GM21619 (cell line): ENCODE data around the gene CEMIP.

Experiments
- ATAC-seq: cut with Tn5 transposase; IDR thresholded peaks from one replicate; pipeline ENCODE4 v1.9.1; 2021; ENCODE audit not compliant: unreplicated experiment

Gene CEMIP

GRCh38 chr15:80846031-80846815 is 67.1 kb downstream of the CEMIP start:
- ATAC-seq, result no peak

DNA sequence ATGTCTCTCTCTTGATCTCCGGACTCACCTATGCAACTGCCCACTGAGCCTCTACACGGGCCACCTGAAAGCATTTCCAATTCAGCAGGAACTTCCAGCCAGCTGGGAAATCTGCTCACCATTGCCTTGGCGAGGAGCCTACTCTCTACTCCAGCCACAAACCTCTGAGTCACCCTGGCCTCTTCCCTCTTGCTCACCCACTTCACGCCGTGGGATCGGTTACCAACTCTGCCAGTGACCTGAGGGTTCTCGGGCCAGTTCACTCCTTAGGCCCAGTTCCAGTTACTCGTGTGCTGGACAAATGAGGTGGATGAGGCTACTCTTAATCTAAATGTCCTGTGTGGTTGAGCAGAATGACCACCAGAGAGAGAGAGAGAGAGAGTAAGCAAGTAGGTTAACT is 70.1 kb downstream of the CEMIP start:
- no peak for ATAC-seq

DNA sequence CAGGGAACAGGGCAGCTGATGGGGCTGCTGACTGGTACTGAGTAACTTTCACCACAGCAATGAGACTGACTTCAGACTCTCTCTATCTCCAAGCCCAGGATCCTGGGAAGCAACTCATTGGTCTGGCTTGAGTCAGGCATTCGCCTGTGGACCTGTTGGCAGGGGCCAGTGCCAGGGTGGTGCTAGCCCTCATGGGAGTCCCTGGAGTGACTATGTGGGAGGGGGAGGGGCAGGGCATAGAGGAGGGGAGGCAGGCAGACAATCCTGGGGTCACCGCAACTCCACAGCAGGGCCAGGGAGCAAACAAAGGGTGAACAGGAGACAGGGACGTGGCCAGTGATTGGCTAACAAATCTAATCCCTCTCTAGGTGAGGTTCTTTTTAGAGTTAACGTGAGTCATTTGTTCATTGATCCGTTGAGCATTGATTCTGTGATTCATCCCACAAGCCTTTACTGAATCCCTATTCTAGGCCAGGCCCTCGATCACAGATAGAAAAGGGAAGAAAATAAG is 71.8 kb downstream of the CEMIP start:
- no peak for ATAC-seq

- no peak for ATAC-seq
These were observed 73.5 kb downstream of the CEMIP start for GRCh38 chr15:80852676-80853075.

- ATAC-seq, result no peak
These were observed 74.9 kb downstream of the CEMIP start for GRCh38 chr15:80854104-80854503.

DNA sequence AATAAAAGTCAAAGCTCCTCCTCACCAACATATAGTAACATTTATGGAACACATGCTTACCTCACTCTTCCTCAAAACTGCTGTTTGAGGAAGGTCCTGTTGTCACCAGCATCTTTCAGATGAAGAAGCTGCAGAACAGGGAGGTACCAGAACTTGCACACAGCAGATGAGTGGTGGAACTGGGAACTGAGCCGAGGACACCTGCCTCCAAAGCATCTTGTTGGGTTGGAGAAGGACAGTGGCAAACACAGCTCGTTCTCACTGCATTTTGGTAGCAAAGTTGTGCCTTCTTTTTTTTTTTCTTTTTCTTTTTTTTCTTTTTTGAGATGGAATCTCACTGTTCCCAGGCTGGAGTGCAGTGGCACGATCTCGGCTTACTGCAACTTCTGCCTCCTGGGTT is 76.0 kb downstream of the CEMIP start:
- no peak for ATAC-seq

DNA sequence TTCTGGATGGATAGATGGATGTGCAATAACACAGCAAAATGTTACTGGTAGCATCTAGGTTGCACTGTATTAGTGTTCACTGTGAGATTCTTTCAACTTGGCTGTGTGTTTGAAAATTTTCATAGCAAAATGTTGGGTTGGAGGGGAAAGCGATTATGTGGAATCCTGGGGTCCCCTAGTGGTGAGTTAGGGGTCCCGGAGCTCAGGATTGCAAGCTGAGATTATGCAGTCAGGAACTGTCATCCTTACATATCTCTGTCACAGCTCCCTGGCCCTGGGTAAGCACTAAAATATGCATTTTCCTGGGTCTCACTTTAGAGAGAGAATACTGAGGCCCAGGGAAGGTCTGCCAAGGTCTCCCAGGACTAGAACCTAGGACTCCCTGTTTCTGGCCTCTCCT is 77.2 kb downstream of the CEMIP start:
- no peak for ATAC-seq

GRCh38 chr15:80856809-80857377 is 77.7 kb downstream of the CEMIP start:
- no peak for ATAC-seq

DNA sequence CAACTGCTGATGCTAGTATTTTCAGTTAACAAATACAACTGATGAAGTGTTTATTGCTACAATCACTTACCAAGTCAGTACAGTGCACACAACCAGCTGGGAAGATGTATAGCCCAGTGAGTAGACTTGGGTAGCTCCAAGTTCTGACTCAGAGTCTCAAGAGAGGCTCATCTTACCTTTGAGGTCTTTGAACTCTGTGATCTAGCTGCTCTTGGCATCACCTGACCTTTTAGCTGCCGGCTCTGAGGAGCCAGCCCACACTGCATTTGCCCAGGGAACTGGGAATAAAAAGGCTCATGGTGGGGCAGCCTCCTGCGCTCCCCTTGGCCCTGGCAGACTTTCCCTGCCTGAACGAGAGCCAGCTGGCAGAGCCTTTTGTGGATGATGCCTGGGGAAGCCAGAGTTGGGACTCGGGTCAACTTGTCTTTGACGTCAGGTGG is 82.6 kb downstream of the CEMIP start:
- no peak for ATAC-seq

GRCh38 chr15:80864666-80865065 is 85.5 kb downstream of the CEMIP start:
- ATAC-seq, result no peak

- ATAC-seq, result no peak
These were observed 87.8 kb downstream of the CEMIP start for GRCh38 chr15:80866936-80867335.

DNA sequence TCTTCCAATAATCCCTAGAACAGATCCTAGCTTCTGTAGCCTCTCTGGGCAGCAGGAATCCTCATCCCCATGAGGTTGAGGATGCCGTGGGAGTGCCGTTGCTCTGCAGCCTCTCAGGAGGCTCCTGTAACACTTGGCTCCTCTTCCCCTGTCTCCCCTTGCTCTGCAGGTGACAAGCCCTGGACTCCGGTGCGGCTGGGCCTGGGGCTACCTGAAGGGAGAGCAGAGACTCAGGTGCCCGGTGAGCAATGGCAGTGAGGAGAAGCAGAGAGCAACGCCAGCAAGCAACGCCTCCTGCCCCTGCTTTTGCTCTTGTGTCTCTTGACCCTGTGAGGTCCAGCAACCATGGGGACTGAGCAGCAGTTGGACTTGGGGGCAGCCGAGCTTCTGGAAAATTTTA is 91.2 kb downstream of the CEMIP start:
- no peak for ATAC-seq

DNA sequence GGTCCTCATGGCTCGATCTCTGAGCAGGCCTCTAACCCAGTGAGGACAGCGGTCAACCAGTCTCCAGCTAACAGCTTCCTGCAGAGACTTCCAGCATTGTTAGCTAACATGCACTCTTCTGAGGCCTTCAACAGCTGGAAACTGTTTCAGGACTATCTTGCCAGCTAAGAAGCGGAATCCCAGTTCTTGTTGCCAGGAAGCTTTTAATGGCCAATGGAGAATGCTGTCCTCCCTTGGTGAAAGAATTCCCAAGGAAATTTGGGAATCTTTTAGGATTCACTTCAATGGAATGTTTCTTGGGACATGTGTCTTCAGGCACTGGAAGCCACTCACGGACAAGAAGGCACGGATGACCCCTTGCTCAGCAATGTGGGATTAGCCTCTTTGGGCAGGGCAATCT is 91.7 kb downstream of the CEMIP start:
- no peak for ATAC-seq

DNA sequence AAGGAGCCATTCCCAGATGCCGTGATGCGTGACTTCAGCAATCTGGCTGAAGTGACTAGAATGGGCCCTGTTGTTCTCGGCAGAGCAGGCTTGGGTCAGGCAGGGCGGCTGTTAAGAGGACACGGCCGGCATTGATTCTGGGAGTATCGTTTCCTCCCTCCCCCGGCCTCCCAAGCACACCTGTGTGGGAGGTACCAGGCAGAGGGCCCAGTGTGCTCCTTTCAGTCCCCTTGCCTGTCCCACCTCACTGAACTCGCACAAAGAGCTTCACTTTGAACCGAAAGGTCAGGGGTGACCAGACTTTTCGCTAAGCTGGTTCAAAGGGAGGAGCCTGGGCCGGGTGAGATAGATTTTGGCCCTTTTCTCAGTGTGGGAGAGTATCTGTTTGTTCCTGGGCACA is 92.7 kb downstream of the CEMIP start:
- ATAC-seq, result no peak

GRCh38 chr15:80873366-80873952 is 94.3 kb downstream of the CEMIP start:
- ATAC-seq, result no peak

DNA sequence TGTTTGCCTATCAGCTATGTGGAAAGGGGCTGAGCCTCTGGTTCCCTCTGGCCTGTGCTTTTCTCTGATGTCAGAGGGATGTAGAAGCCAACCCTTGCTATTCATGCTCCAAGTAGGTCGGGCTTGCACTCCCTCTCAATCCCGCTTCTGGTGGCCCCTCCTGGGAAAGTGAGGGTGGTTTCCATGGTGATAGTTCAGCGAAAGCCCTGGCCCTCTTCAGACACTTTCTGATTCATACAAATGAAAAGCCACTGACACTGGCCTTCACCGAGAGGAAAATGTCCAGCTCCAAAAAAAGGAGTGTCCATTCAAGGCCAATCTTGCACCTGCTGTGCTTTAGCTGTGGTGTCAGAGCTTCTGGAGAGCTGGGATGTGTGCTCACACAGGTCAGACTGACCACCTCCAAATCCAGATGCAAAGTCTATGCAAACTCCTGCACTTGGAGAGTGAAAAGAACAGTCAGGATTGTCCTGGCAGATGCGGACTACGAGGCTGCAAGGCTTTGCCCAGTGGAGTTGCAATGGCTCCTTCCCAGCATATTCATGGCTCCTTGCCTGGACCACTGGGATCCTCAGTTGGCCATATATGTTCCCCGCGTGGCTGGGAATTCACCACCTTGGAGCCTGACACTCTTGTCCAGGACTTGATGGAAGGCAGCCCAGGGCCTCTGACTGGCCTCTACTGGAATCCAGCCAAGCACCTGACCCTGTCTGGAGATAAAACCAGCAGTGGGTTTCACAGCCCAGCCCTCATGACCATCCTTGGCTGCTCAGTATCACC is 96.6 kb downstream of the CEMIP start:
- ATAC-seq, result no peak

GRCh38 chr15:80876348-80876674 is 97.1 kb downstream of the CEMIP start:
- no peak for ATAC-seq

GRCh38 chr15:80878242-80878866 is 99.2 kb downstream of the CEMIP start:
- no peak for ATAC-seq

DNA sequence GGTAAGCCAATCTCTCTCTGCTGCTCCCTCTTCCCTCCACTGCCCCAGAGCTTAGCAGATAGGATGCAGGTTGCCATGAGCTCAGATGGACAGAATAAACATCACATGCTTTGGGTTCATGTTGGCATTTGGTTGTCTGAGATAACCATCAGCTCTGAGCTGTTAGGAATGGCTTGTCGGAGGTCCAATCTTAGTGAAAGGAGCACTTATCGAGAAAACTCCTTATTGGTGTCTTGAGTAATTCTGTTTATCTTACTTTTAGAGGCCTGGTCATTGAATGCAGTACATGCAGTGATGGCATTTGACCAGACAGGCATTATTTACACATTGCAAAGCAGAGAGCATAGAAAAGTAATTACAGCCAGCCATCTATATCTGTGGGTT is 99.7 kb downstream of the CEMIP start:
- no peak for ATAC-seq

GRCh38 chr15:80880086-80880485 is 100.9 kb downstream of the CEMIP start:
- no peak for ATAC-seq

DNA sequence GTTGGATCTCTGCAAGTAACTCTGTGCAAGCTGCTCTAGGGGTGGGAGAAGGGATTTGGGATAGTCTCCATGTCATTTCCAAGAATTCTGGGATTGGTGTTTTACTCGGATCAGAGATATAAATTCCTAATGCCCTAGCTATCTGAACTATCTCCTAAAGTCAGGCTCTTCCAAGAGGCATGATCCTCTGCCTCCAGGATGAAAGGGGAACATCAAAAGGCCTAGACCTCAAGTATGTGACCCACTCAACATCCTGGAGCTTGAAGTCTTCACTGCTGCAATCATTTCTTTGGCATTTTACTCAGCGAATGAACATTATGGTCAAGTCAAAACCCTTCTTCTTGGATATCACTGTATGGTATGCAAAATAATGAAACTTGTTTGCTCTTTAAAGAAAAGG is 104.5 kb downstream of the CEMIP start:
- ATAC-seq, result no peak
